Immature natural killer cell (primary cell): Measurements from ENCODE around the gene MTNR1A. TPM values are rescaled to one million over a fixed set of nuclear protein-coding genes. Genes with fewer than 3 reads are reported as not detected.
"Not testable (repeated sequence)": the region's sequence is repeated elsewhere in the genome, so short reads cannot be mapped to it uniquely, and the experiment has no call there.

Experiments used
- DNase-seq, 3 donors: peaks; one replicate each; pipeline ENCODE4 v3.0.0; 2022; ENCODE audit warnings: mixed read lengths in 1 of 3
- H3K27ac Mint-ChIP-seq, 6 donors: one replicate each; pipeline ENCODE4 v1.8.0; 2020; ENCODE audit warnings: mixed read lengths in 6 of 6, mild to moderate bottlenecking in 5 of 6, inconsistent platforms in 4 of 6, moderate library complexity in 3 of 6
- H3K27me3 Mint-ChIP-seq, 3 donors: one replicate each; pipeline ENCODE4 v1.8.0; 2020 to 2021; ENCODE audit warnings: low read depth in 3 of 3, mild to moderate bottlenecking in 3 of 3, mixed read lengths in 3 of 3, moderate library complexity in 3 of 3, inconsistent platforms in 1 of 3
- H3K36me3 Mint-ChIP-seq, 3 donors: one replicate each; pipeline ENCODE4 v1.8.0; 2020; ENCODE audit warnings: mixed read lengths in 3 of 3, inconsistent platforms in 2 of 3, mild to moderate bottlenecking in 2 of 3
- H3K4me1 Mint-ChIP-seq, 2 donors: one replicate each; pipeline ENCODE4 v1.8.0; 2020; ENCODE audit warnings: inconsistent platforms in 2 of 2, mild to moderate bottlenecking in 2 of 2, mixed read lengths in 2 of 2, moderate library complexity in 1 of 2
- H3K4me3 Mint-ChIP-seq, 5 donors: one replicate each; pipeline ENCODE4 v1.8.0; 2020; ENCODE audit warnings: mild to moderate bottlenecking in 5 of 5, mixed read lengths in 5 of 5, inconsistent platforms in 3 of 5, moderate library complexity in 3 of 5
- H3K9me3 Mint-ChIP-seq, 6 donors: one replicate each; pipeline ENCODE4 v1.8.0; 2020; ENCODE audit warnings: mild to moderate bottlenecking in 6 of 6, mixed read lengths in 6 of 6, inconsistent platforms in 4 of 6, moderate library complexity in 3 of 6
- polyA plus RNA-seq, 3 donors: library from polyadenylated mRNA; unstranded; fragments of 300-500 nt; fragmentation: Illumina TruSeq; gene quantifications; one replicate each; pipeline ENCODE4 v1.2.3, GENCODE V29; 2021

Gene MTNR1A
- polyA plus RNA-seq, 3 donors from 2014 or later: not detected

DNA sequence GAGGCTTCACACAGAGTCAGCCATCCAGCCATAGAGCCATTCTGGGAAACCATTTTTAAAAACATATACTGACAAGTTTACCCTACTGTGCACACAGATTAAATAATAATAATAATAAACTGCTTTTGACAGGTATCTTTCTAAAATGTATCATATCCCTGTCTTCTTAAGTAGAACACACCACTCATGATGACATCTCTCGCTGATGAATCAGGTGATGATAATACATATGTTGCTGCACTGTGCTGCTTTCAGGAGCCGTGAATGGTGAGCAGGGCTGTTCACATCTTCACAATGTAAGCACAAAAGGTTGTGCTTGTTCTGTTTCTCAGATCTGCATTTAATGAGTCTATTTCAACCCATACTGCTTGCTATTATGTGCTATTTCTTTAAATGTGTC lies 3.5 kb downstream of the MTNR1A start:
- Mint-ChIP-seq H3K27me3 (peaks cover 4 to 8% (median 5%) of the 10 kb centered on the region in 3 donors), H3K4me3 (no peak overlapping the region), H3K27ac (no peak overlapping the region), H3K36me3 (peaks cover 3 to 4% (median 3%) of the 10 kb centered on the region in 3 donors), H3K9me3 (peaks cover 2 to 24% (median 9%) of the 10 kb centered on the region in 6 donors), H3K4me1 (no peaks in the 10 kb centered on the region)
- DNase-seq: no peak

DNA sequence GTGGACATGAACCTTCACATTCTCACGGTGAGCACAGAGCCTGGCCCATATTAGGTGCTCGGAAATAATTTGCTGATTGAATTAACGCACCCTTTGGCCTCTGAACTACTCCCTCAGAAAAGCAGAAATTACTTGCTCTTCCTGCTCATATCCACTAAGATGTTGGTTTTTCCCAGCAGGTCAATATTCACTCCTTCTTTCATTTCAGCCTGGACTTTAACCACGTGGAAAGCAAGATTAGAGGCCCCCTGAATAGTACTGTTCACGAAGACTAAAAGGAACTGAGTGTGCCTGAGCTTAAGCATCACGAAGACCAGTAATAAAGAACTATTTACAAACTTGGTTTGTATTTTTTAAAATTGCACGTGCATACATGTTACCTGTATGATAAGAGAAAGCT lies 9.9 kb downstream of the MTNR1A start:
- Mint-ChIP-seq H3K36me3 (peaks cover 0 to 4% (median 0%) of the 10 kb centered on the region in 3 donors), H3K27me3 (peaks cover 0 to 2% (median 0%) of the 10 kb centered on the region in 3 donors), H3K27ac (no peak overlapping the region), H3K9me3 (peaks cover 2 to 11% (median 5%) of the 10 kb centered on the region in 6 donors), H3K4me3 (no peak overlapping the region), H3K4me1 (no peaks in the 10 kb centered on the region)
- DNase-seq: no peak

DNA sequence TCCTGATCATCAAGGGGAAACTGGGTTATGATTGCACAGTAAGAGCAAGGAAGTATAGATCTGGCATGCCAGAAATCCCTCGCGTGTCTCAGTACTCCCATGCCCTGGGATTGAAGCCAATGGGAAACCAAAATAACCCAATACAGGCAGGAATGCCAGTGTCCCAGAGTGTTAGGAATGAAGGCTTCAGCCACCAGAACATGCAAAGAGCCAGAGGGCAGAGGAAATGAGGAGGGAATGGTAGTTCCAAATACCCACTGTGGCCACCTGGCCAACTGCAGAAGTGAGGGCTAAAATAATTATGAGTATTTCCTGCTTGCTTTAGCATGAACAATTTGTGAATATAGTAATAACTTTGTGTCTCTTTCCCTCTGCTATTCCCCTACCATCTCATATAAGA lies 12.2 kb downstream of the MTNR1A start:
- H3K36me3 Mint-ChIP-seq: peaks cover 0 to 4% (median 0%) of the 10 kb centered on the region in 3 donors
- no peak overlapping the region for H3K4me3 Mint-ChIP-seq
- no peak for DNase-seq
- no peak overlapping the region for H3K27ac Mint-ChIP-seq
- H3K9me3 Mint-ChIP-seq: peaks cover 2 to 18% (median 7%) of the 10 kb centered on the region in 6 donors
- peaks cover 0 to 2% (median 0%) of the 10 kb centered on the region in 3 donors for H3K27me3 Mint-ChIP-seq
- H3K4me1 Mint-ChIP-seq: no peaks in the 10 kb centered on the region

DNA sequence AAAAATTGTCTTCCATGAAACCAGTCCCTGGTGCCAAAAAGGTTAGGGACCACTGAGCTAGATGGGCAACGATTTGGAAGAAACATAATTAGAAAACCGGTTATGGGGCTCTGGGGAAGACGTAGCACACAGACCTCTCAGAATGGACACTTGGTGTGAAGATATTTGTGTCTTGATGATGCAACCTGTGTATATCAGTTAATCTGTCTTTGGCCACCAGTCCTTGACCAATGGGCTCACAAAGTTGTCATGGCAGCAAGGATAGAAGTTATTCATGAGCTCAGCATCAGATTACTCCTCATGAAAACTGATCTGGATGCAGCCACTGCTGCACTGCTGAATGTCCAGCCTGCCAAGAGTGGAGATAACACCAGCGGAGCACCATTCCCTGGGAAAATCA lies 13.6 kb downstream of the MTNR1A start:
- H3K9me3 Mint-ChIP-seq: peaks cover 0 to 13% (median 3%) of the 10 kb centered on the region in 6 donors

DNA sequence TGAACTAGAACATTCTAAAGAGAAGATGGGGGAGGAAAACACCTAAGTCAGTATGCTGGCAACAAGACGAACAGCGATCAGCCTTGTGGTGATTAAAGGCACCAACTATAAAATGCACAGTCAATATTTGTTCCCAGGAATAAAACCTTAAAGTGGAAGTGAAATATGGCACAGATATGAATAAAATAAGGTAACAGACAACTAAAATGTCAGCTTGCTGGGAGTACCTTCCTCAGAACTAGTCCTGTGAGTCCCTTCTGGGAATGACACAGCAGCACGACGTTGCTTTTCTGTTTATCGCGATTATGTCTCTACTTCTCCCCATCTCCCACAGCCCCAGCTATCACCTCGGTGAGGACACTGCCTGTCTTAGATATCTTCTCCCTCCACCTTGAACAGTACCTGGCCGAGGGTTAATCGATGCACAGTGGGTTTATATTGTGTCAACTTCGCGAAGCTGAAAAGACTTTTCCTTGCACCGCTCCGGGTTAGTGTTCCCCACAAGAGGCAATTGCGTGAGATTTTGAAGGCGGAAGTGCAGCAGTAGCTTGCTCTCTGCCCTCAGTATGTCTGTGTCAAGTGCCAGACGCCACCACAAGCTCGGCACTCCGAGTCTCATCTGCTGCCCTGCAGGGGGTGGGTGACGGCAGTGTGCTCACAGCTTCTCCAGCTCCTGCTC lies 17.4 kb downstream of the MTNR1A start:
- no peaks in the 10 kb centered on the region for H3K4me1 Mint-ChIP-seq
- no peak for DNase-seq
- no peaks in the 10 kb centered on the region for H3K27me3 Mint-ChIP-seq
- no peaks in the 10 kb centered on the region for H3K36me3 Mint-ChIP-seq
- peaks cover 0 to 25% (median 7%) of the 10 kb centered on the region in 6 donors for H3K9me3 Mint-ChIP-seq
- H3K27ac Mint-ChIP-seq: no peak overlapping the region
- no peak overlapping the region for H3K4me3 Mint-ChIP-seq

More for the DNA sequence above, 13.6 kb downstream of the MTNR1A start:
- Mint-ChIP-seq H3K4me3 (no peak overlapping the region), H3K4me1 (no peaks in the 10 kb centered on the region), H3K27me3 (peaks cover 0 to 2% (median 0%) of the 10 kb centered on the region in 3 donors), H3K27ac (no peak overlapping the region), H3K36me3 (no peaks in the 10 kb centered on the region)
- DNase-seq: no peak

DNA sequence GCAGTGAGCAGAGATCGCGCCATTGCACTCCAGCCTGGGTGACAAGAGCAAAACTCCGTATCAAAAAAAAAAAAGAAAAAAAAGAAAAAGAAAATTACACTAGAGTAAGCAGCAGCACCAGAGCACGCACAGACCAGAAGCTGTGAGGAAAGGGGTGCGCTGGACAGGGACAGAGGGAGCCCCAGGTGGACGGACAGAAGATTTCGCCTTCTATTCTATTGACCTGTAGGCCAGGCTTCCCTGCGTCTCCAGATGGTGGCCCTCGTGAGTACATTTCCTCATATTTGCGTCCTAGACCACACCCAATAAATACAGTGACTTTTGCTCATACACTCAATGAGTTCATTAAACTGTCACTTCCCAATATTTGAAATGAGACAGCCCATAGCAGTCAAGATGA lies 19.1 kb downstream of the MTNR1A start:
- no peaks in the 10 kb centered on the region for H3K27me3 Mint-ChIP-seq
- H3K36me3 Mint-ChIP-seq: no peaks in the 10 kb centered on the region
- no peak overlapping the region for H3K4me3 Mint-ChIP-seq
- no peak overlapping the region for H3K27ac Mint-ChIP-seq
- H3K4me1 Mint-ChIP-seq: no peaks in the 10 kb centered on the region
- peaks cover 0 to 25% (median 7%) of the 10 kb centered on the region in 6 donors for H3K9me3 Mint-ChIP-seq
- DNase-seq: no peak

DNA sequence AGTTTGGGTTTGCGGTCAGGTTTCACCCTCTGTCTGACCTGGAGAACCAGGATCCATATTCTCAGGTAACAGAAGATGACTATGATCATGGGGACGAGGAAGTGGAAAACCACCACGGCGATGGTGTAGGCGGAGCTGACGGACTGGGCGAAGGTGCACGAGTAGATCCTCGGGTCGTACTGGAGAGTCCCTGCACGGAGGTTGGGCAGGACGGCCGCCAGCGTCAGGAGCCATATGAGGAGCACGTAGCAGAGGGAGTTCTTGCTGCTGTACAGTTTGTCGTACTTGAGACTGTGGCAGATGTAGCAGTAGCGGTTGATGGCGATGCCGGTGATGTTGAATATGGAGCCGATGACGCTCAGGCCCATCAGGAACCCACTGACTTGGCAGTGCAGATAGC lies 21.3 kb downstream of the MTNR1A start:
- Mint-ChIP-seq H3K4me3 (no peak overlapping the region), H3K27me3 (no peaks in the 10 kb centered on the region), H3K9me3 (peaks cover 0 to 25% (median 8%) of the 10 kb centered on the region in 6 donors), H3K4me1 (no peaks in the 10 kb centered on the region), H3K27ac (no peak overlapping the region), H3K36me3 (no peaks in the 10 kb centered on the region)
- DNase-seq: no peak

DNA sequence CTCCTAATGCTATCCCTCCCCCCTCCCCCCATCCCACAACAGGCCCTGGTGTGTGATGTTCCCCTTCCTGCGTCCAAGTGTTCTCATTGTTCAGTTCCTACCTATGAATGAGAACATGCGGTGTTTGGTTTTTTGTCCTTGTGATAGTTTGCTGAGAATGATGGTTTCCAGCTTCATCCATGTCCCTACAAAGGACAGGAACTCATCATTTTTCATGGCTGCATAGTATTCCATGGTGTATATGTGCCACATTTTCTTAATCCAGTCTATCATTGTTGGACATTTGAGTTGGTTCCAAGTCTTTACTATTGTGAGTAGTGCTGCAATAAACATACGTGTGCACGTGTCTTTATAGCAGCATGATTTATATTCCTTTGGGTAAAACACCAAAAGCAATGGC lies 31.4 kb downstream of the MTNR1A start:
- H3K4me1 Mint-ChIP-seq, H3K27ac Mint-ChIP-seq, DNase-seq, H3K4me3 Mint-ChIP-seq, H3K36me3 Mint-ChIP-seq, H3K27me3 Mint-ChIP-seq: not testable (repeated sequence)
- H3K9me3 Mint-ChIP-seq: peaks cover 0 to 40% (median 13%) of the 10 kb centered on the region in 6 donors

DNA sequence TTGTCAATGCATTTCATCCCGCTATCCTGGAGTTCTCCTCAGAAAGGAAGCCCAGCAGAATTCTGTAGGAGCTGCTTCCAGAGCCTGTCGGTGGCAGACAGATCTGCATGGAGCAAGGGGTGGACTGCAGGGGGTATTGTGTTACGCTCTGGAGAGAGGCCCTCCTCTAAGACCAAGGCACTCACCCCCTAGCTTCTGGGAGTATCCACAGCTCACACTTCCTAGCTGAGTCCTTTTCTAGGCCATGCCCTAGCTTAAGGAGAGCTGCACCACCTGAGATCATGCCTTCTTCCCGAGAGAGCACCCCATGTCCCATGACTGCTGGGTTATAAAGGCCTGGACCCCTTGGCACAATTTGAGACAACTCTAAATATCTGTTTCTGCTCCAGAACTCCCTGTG lies 39.1 kb downstream of the MTNR1A start:
- Mint-ChIP-seq H3K4me1 (no peaks in the 10 kb centered on the region), H3K27me3 (peaks cover 0 to 2% (median 0%) of the 10 kb centered on the region in 3 donors), H3K27ac (no peak overlapping the region), H3K4me3 (no peak overlapping the region), H3K36me3 (no peaks in the 10 kb centered on the region), H3K9me3 (peaks cover 0 to 14% (median 7%) of the 10 kb centered on the region in 6 donors)
- DNase-seq: no peak

DNA sequence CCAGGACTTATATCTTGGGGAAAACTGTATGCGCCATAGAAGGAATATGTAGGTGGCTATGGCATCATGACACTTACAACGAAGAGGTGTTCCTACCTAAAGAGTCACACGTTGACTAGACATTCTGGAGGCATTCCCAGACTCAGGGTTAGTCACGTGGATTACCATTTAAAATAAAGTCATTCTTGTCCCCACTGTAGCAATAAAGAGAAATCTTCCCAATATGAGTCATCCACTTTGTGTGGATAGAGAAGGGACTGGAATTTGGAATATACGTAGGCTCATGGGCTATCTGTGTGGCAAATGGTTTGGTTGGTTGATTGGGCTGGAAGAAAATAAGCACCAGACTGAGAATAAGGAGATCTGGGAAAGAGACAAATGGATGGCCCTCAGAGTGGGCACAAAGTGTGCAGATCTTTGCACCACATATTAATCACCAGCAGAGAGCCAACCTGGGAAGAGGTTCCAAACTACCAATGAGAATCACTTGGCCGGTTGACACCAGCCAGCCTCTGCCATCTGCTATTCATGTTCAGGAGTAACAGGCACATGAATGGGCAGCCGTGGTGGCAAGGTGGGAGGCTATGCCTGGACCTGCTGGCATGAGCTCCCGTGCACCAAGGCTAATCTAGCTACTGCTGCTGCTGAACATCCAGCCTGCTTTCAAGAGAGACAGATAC lies 41.0 kb downstream of the MTNR1A start:
- H3K27me3 Mint-ChIP-seq: no peaks in the 10 kb centered on the region
- no peak for DNase-seq
- no peaks in the 10 kb centered on the region for H3K36me3 Mint-ChIP-seq
- H3K4me3 Mint-ChIP-seq: no peak overlapping the region
- peaks cover 0 to 12% (median 4%) of the 10 kb centered on the region in 6 donors for H3K9me3 Mint-ChIP-seq
- no peak overlapping the region for H3K27ac Mint-ChIP-seq
- H3K4me1 Mint-ChIP-seq: no peaks in the 10 kb centered on the region

DNA sequence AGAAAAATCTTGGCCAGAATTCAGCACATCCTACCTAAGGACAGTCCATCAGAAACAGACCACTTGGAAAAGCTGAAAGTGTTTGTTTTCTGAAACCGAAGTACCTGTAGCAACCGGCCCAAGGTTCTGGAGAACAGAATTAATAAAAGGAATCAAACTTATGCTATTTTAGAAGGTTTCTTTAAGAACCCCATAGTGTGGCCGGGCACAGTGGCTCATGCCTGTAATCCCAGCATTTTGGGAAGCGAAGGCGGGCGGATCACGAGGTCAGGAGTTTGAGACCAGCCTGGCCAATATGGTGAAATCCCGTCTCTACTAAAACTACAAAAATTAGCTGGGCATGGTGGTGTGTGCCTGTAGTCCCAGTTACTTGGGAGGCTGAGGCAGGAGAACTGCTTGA lies 50.6 kb downstream of the MTNR1A start:
- H3K4me1 Mint-ChIP-seq, H3K27ac Mint-ChIP-seq, H3K36me3 Mint-ChIP-seq, H3K4me3 Mint-ChIP-seq, H3K27me3 Mint-ChIP-seq, DNase-seq: not testable (repeated sequence)
- H3K9me3 Mint-ChIP-seq: peaks cover 2 to 30% (median 10%) of the 10 kb centered on the region in 6 donors

DNA sequence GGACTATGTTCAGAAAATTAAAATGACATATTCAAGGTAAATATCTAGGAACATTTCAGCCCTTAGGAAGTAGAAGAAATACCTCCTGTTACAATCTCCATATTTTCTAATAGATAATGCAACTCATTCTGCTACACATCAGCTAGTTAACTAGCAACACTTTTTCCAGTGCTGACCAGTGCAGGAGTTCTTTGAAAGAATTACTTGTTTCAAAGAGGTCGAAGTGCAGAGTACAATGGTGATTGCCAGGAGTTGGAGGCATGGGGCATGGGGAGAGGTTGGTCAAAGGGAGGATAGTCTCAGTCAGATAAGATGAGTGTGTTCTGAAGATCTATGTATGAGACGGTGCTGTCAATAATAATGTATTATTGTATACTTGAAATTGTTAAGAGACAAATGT lies 53.1 kb downstream of the MTNR1A start:
- DNase-seq: no peak
- Mint-ChIP-seq H3K4me3 (no peak overlapping the region), H3K27me3 (peaks cover 0 to 2% (median 0%) of the 10 kb centered on the region in 3 donors), H3K27ac (no peak overlapping the region), H3K9me3 (peaks cover 0 to 20% (median 10%) of the 10 kb centered on the region in 6 donors), H3K36me3 (no peaks in the 10 kb centered on the region), H3K4me1 (no peaks in the 10 kb centered on the region)

DNA sequence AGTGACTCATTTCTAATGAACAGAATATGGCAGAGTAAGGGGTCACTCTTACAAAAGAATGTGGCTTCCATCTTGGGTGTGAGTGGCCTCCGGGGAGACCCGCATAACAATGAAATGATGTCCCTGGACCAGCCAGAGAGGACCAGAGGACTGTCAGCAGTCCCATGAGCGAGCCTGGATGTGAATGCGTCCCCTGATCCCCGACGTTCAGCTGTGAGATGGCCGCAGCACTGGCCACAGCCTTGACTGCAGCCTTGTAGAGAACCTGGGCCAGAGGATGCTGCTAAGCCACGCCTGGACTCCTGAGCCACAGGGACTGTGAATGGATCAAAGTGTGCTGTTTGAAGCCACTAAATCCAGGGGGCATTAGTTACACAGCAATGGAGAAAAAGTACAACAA lies 53.8 kb downstream of the MTNR1A start:
- no peaks in the 10 kb centered on the region for H3K4me1 Mint-ChIP-seq
- no peaks in the 10 kb centered on the region for H3K36me3 Mint-ChIP-seq
- H3K27me3 Mint-ChIP-seq: peaks cover 0 to 2% (median 0%) of the 10 kb centered on the region in 3 donors
- no peak overlapping the region for H3K27ac Mint-ChIP-seq
- no peak for DNase-seq
- peaks cover 0 to 19% (median 7%) of the 10 kb centered on the region in 6 donors for H3K9me3 Mint-ChIP-seq
- H3K4me3 Mint-ChIP-seq: no peak overlapping the region

DNA sequence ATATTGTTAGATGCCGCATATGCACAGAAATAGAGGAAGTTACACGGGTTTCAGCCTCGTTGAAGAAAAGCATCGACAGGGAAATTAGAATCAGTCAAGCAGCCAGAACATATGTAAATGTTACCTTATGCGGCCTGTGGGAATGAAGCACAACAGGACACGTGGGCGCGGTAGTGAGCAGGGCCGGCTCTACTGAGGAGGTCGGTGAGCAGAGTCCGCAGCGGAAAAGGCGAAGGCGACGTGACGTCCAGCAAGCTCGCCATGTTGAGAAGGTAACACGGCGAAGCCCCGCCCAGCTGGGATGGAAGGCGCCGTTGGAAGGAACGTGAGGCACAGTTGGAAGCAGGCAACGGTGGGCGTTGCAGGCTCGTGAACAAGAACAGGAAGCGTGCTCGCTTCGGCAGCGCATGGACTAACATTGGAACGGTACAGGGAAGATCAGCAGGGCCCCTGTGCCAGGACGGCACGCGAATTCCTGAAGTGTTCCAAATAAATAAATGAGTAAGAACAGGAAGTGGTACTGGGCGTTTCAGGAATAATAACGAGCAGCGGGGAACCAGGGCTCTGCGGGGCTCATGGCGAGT lies 54.6 kb downstream of the MTNR1A start:
- DNase-seq: no peak
- Mint-ChIP-seq H3K36me3 (no peaks in the 10 kb centered on the region), H3K4me1 (no peaks in the 10 kb centered on the region), H3K4me3 (no peak overlapping the region), H3K27me3 (peaks cover 0 to 2% (median 0%) of the 10 kb centered on the region in 3 donors), H3K27ac (no peak overlapping the region), H3K9me3 (peaks cover 0 to 14% (median 9%) of the 10 kb centered on the region in 6 donors)
